ENCODE data around the gene LRP5. TPM values are rescaled to one million over a fixed set of nuclear protein-coding genes. Genes with fewer than 3 reads are reported as not detected.

LRP5 gene
- total RNA-seq, 1 experiment from 2014 or later = 129 TPM

- POLR2A ChIA-PET (ENCODE audit: unreplicated experiment) = interaction anchor here (0.6 kb wide), 1 partner anchor 10 kb away, joined by 3 read pairs; no protein-coding TSS in a partner anchor
- Histone ChIP-seq H3K9me3 (ENCODE audit: insufficient read depth, low read depth) (no peaks in the 10 kb centered on the region), H4K20me1 (ENCODE audit: insufficient read depth) (0 out of 2 replicates have a peak, but pooled peaks cover under 1% of the 10 kb centered on the region), H2AFZ (no peak overlapping the region), H3F3A (ENCODE audit: insufficient read depth, low read depth) (peaks cover 24% of the 10 kb centered on the region; the same call in 1 of the 2 replicates), H3K27ac (no peak overlapping the region), H3K4me2 (no peak overlapping the region), H3K4me3 (no peak overlapping the region), H3K36me3 (ENCODE audit: low read depth) (peaks cover 7% of the 10 kb centered on the region; the same call in 1 of the 2 replicates), H3K27me3 (ENCODE audit: insufficient read depth, low read depth) (no peaks in the 10 kb centered on the region), H3K4me1 (replicated peaks; ENCODE audit: insufficient read depth) (no peaks in the 10 kb centered on the region), H3K79me2 (ENCODE audit: low read depth) (no peaks in the 10 kb centered on the region), H3K9me2 (ENCODE audit: insufficient read depth) (no peaks in the 10 kb centered on the region)
- TF ChIP-seq CTCF (conservative IDR thresholded peaks at IDR 0.05) = no peak
- BruUV-seq (replicated peaks) = no TSS peak
- DNase-seq = no peak
- intact Hi-C loops (cut with micrococcal nuclease; ENCODE audit: unreplicated experiment) = no loop called here
- CTCF ChIA-PET = no interaction called here
Observed at GRCh38 chr11:68370211-68371111, 58.1 kb downstream of the LRP5 start.

DNA sequence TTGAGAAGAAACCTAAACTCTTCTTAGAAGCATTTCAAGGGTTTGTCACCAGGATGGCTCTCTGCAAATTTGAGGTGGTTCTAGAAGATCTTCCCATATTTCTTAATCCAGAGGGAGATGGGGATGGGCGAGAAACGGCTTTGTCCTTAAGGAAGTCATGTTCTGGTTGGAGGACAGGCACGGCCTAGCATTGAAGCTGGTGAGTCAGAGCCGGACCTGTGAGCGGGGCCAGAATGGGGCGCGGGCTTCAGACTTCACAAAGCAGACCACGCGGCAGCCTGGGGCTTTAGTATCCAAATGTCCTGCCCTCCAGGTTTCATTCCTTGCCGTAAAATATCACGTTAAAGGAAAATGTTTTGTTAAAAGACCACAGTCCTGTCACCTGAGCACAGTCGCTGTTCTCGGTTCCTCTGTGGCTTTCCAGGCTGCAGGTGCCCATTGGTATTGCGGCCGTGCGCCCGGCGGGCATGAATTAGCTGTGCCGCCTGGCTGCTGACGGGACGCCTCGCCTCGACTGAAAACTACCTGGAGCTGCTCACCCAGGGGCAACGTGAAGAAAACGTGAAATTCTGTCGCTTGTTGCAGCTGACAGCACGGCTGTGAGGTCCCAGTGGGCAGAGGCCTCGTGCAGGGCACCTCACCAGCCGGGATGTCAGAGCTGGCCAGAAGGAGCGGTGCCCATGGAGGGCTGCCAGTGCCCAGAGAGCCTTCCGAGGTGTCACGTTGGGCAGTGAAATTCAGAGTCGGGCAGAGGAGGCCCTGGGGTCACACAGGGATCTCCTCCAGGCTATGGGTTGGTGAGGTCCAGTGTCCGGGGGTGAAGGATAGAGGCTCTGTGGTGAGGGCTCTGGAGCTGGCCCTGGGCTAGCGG, 59.0 kb downstream of the LRP5 start:
- intact Hi-C loops (cut with micrococcal nuclease; ENCODE audit: unreplicated experiment) = no loop called here
- no peaks in the 10 kb centered on the region for H3K9me3 ChIP-seq (ENCODE audit: insufficient read depth, low read depth)
- H3K27me3 ChIP-seq (ENCODE audit: insufficient read depth, low read depth) = no peaks in the 10 kb centered on the region
- H3K36me3 ChIP-seq (ENCODE audit: low read depth) = peaks cover 7% of the 10 kb centered on the region; the same call in 1 of the 2 replicates
- TF ChIP-seq EZH2 (IDR thresholded peaks at IDR 0.05; ENCODE audit: low read depth) (no peak), CTCF (conservative IDR thresholded peaks at IDR 0.05) (no peak)
- H3K4me2 ChIP-seq = no peak overlapping the region
- H2AFZ ChIP-seq = no peak overlapping the region
- H3K4me3 ChIP-seq = no peak overlapping the region
- BruUV-seq (replicated peaks) = no TSS peak
- POLR2A ChIA-PET (ENCODE audit: unreplicated experiment) = interaction anchor here (0.6 kb wide), 1 partner anchor 85 kb away, joined by 3 read pairs; no protein-coding TSS in a partner anchor
- no peak for DNase-seq
- no peaks in the 10 kb centered on the region for H3K79me2 ChIP-seq (ENCODE audit: low read depth)
- no peak overlapping the region for H3K27ac ChIP-seq
- H3K4me1 ChIP-seq (replicated peaks; ENCODE audit: insufficient read depth) = peaks cover under 1% of the 10 kb centered on the region
- H4K20me1 ChIP-seq (ENCODE audit: insufficient read depth) = 0 out of 2 replicates have a peak, but pooled peaks cover 3% of the 10 kb centered on the region
- peaks cover 24% of the 10 kb centered on the region; the same call in 1 of the 2 replicates for H3F3A ChIP-seq (ENCODE audit: insufficient read depth, low read depth)
- CTCF ChIA-PET = no interaction called here
- H3K9me2 ChIP-seq (ENCODE audit: insufficient read depth) = no peaks in the 10 kb centered on the region

GRCh38 chr11:68372114-68372513, 59.7 kb downstream of the LRP5 start:
- H3K27ac ChIP-seq = no peak overlapping the region
- peaks cover 7% of the 10 kb centered on the region for H3K4me1 ChIP-seq (replicated peaks; ENCODE audit: insufficient read depth)
- H3K27me3 ChIP-seq (ENCODE audit: insufficient read depth, low read depth) = no peaks in the 10 kb centered on the region
- ChIA-PET POLR2A (ENCODE audit: unreplicated experiment) (interaction anchor here (0.6 kb wide), 1 partner anchor 85 kb away, joined by 3 read pairs; no protein-coding TSS in a partner anchor), CTCF (no interaction called here)
- H3K4me2 ChIP-seq = no peak overlapping the region
- H3K9me3 ChIP-seq (ENCODE audit: insufficient read depth, low read depth) = no peaks in the 10 kb centered on the region
- H3K36me3 ChIP-seq (ENCODE audit: low read depth) = peaks cover 7% of the 10 kb centered on the region; the same call in 1 of the 2 replicates
- TF ChIP-seq EZH2 (IDR thresholded peaks at IDR 0.05; ENCODE audit: low read depth) = no peak
- no peak for TF ChIP-seq CTCF (conservative IDR thresholded peaks at IDR 0.05)
- intact Hi-C loops (cut with micrococcal nuclease; ENCODE audit: unreplicated experiment) = no loop called here
- no peak for DNase-seq
- H3F3A ChIP-seq (ENCODE audit: insufficient read depth, low read depth) = peaks cover 24% of the 10 kb centered on the region; the same call in 1 of the 2 replicates
- no TSS peak for BruUV-seq (replicated peaks)
- no peak overlapping the region for H3K4me3 ChIP-seq
- no peaks in the 10 kb centered on the region for H3K79me2 ChIP-seq (ENCODE audit: low read depth)
- H2AFZ ChIP-seq = no peak overlapping the region
- no peaks in the 10 kb centered on the region for H3K9me2 ChIP-seq (ENCODE audit: insufficient read depth)
- 0 out of 2 replicates have a peak, but pooled peaks cover 3% of the 10 kb centered on the region for H4K20me1 ChIP-seq (ENCODE audit: insufficient read depth)
